ENCODE data around the gene PHF2.

- TF ChIP-seq POLR2AphosphoS5 (IDR thresholded peaks at IDR 0.05; ENCODE audit: low read depth, low read length) (no peak), POLR2A (IDR thresholded peaks at IDR 0.05; ENCODE audit: low read depth, low read length) (no peak), TAF1 (IDR thresholded peaks at IDR 0.05; ENCODE audit: borderline replicate concordance, low read depth, low read length) (no peak)
Observed at GRCh38 chr9:93658184-93658925, 82.0 kb downstream of the PHF2 start.

Measured in GM12892 (cell line).